NB4 (cell line): ENCODE measurements around the gene CD302.

ENCODE experiments used
- DNase-seq: peaks from one replicate; pipeline ENCODE4 v3.0.0; 2010; ENCODE audit warnings: low read depth
- H3K4me3 ChIP-seq: one replicate; pipeline ENCODE4 v1.5.1; 2011; ENCODE audit warnings: mild to moderate bottlenecking, low read depth, low read length, moderate library complexity
- CTCF ChIP-seq: IDR thresholded peaks from one replicate; pipeline ENCODE4 v1.5.1; 2012; ENCODE audit warnings: low read depth, low read length
- MAX ChIP-seq: IDR thresholded peaks from 2 replicates; pipeline ENCODE4 v1.6.1; 2011; ENCODE audit warnings: low read depth, low read length
- MYC ChIP-seq: IDR thresholded peaks from 2 replicates; pipeline ENCODE4 v1.6.1; 2011; ENCODE audit warnings: low read depth, low read length
- POLR2A ChIP-seq: IDR thresholded peaks from 2 replicates; pipeline ENCODE4 v1.6.1; 2011; ENCODE audit warnings: mild to moderate bottlenecking; ENCODE audit not compliant: insufficient read length; ENCODE audit errors: extremely low read depth

CD302 gene

GRCh38 chr2:159797543-159798375 lies at the start of gene CD302:
CD302 (minus strand) TSS chr2:159798208; CDS start chr2:159798198, 10 bp downstream.
- peak; percentile 47 for TF ChIP-seq POLR2A
- peak; percentile 2; the same call in 1 of the 2 replicates for TF ChIP-seq MAX
- TF ChIP-seq CTCF: no peak
- peak within 1 kb of the TSS; percentile 77 for H3K4me3 ChIP-seq
- DNase-seq: peak; percentile 82

GRCh38 chr2:159846564-159846963 lies 48.6 kb upstream of the CD302 start:
- no peak for TF ChIP-seq MAX
- TF ChIP-seq CTCF: no peak
- DNase-seq: no peak
- H3K4me3 ChIP-seq: no peak overlapping the region

GRCh38 chr2:159840616-159841015 lies 42.6 kb upstream of the CD302 start:
- no peak overlapping the region for H3K4me3 ChIP-seq
- DNase-seq: no peak
- TF ChIP-seq CTCF: no peak
- no peak for TF ChIP-seq POLR2A
- TF ChIP-seq MAX: no peak
- no peak for TF ChIP-seq MYC

- TF ChIP-seq MAX (no peak), POLR2A (no peak), CTCF (no peak), MYC (no peak)
- H3K4me3 ChIP-seq: no peak overlapping the region
- DNase-seq: no peak
These were observed 34.9 kb upstream of the CD302 start for GRCh38 chr2:159832858-159833257.

GRCh38 chr2:159832026-159832425 lies 34.0 kb upstream of the CD302 start:
- no peak for DNase-seq
- no peak overlapping the region for H3K4me3 ChIP-seq
- TF ChIP-seq MYC: no peak
- no peak for TF ChIP-seq CTCF
- no peak for TF ChIP-seq MAX
- TF ChIP-seq POLR2A: no peak

GRCh38 chr2:159829376-159829775 lies 31.4 kb upstream of the CD302 start:
- DNase-seq: no peak
- TF ChIP-seq MAX (no peak), MYC (no peak), CTCF (no peak), POLR2A (no peak)
- no peak overlapping the region for H3K4me3 ChIP-seq
